ENCODE measurements around the gene PLAGL1. TPM values are rescaled to one million over a fixed set of nuclear protein-coding genes. Genes with fewer than 3 reads are reported as not detected.

Gene PLAGL1
- polyA plus RNA-seq, 4 donors, result 64.1 to 122 (median 94.3) TPM

Other genes with a start within 250 kb of the PLAGL1 start
- gene LTV1, start 164.9 kb downstream of the PLAGL1 start, polyA plus RNA-seq (ENCODE audit: insufficient read length in 4 of 4), result 10 to 100 TPM; 34.3 to 45.2 (median 38.8) TPM
- gene ZC2HC1B, start 143.8 kb downstream of the PLAGL1 start, polyA plus RNA-seq (ENCODE audit: insufficient read length in 4 of 4), result not detected
- 100 to 1,000 TPM; 128 to 183 (median 142) TPM for gene SF3B5, start 87.3 kb upstream of the PLAGL1 start, polyA plus RNA-seq (ENCODE audit: insufficient read length in 4 of 4)
- gene STX11, start 142.3 kb upstream of the PLAGL1 start, polyA plus RNA-seq (ENCODE audit: insufficient read length in 4 of 4), result 1 to 10 TPM in 2 of 4 donors, under 1 TPM in 2; 0.78 to 1.2 (median 0.91) TPM

Data from left renal cortex interstitium (tissue), 4 donors.